HepG2 (cell line): ENCODE measurements around the gene DNAJC11. TPM values are rescaled to one million over a fixed set of nuclear protein-coding genes. Genes with fewer than 3 reads are reported as not detected.

ENCODE experiments used
- EEA1 ChIP-seq: sonication (generic); formaldehyde crosslinking; IDR thresholded peaks from 2 replicates; pipeline ENCODE4 v1.5.1; 2020; ENCODE audit warnings: mild to moderate bottlenecking, missing genetic modification reagents, borderline replicate concordance
- FOXA1 ChIP-seq, 2 experiments: fragments of 450-650 bp in 1 of 2; sonication (generic) in 1 of 2; formaldehyde crosslinking in 1 of 2; IDR thresholded peaks; 2 replicates each; pipeline versions ENCODE4 v1.4.0 to v1.6.1; 2016 to 2020; ENCODE audit warnings: missing genetic modification reagents in 1 of 2
- MAFK ChIP-seq, 2 experiments: IDR thresholded peaks in 1 of 2; conservative IDR thresholded peaks in 1 of 2; 2 replicates each; pipeline ENCODE4 v1.6.1; 2011; ENCODE audit warnings: improper control_type of control experiment in 2 of 2, low read length in 2 of 2
- MAZ ChIP-seq, 2 experiments: sonication (generic) in 1 of 2; formaldehyde crosslinking in 1 of 2; IDR thresholded peaks; 2 replicates each; pipeline versions ENCODE4 v1.5.0 to v1.6.1; 2012 to 2020; ENCODE audit warnings: low read depth in 2 of 2, mild to moderate bottlenecking in 2 of 2, borderline replicate concordance in 1 of 2, improper control_type of control experiment in 1 of 2, low read length in 1 of 2, missing genetic modification reagents in 1 of 2, moderate library complexity in 1 of 2
- MLX ChIP-seq: IDR thresholded peaks from 2 replicates; pipeline ENCODE4 v1.6.1; 2016
- NR2F6 ChIP-seq, 2 experiments: IDR thresholded peaks; 2 replicates each; pipeline ENCODE4 v1.6.1; 2016; ENCODE audit warnings: antibody characterized with exemption in 1 of 2, mild to moderate bottlenecking in 1 of 2
- PRDM15 ChIP-seq: sonication (generic); formaldehyde crosslinking; IDR thresholded peaks from 2 replicates; pipeline ENCODE4 v1.4.0; 2020; ENCODE audit warnings: missing genetic modification reagents
- RFXAP ChIP-seq: sonication (generic); formaldehyde crosslinking; IDR thresholded peaks from 2 replicates; pipeline ENCODE4 v1.4.0; 2020; ENCODE audit warnings: missing genetic modification reagents, borderline replicate concordance
- SIX1 ChIP-seq: sonication (generic); formaldehyde crosslinking; IDR thresholded peaks from 2 replicates; pipeline ENCODE4 v1.4.0; 2020; ENCODE audit warnings: missing genetic modification reagents, borderline replicate concordance
- SIX4 ChIP-seq: sonication (generic); formaldehyde crosslinking; IDR thresholded peaks from 2 replicates; pipeline ENCODE4 v1.4.0; 2020; ENCODE audit warnings: missing genetic modification reagents
- SMAD3 ChIP-seq: sonication (generic); formaldehyde crosslinking; IDR thresholded peaks from 2 replicates; pipeline ENCODE4 v1.4.0; 2020; ENCODE audit warnings: missing genetic modification reagents
- SOX13 ChIP-seq, 3 experiments: fragments of 450-650 bp in 1 of 3; sonication (generic) in 1 of 3; formaldehyde crosslinking in 1 of 3; IDR thresholded peaks in 2 of 3; conservative IDR thresholded peaks in 1 of 3; 2 replicates each; pipeline versions ENCODE4 v1.5.0 to v1.6.1; 2016 to 2020; ENCODE audit warnings: antibody characterized with exemption in 1 of 3, mild to moderate bottlenecking in 1 of 3, missing compliant biosample characterization in 1 of 3, missing genetic modification reagents in 1 of 3, moderate library complexity in 1 of 3
- SRY ChIP-seq: sonication (generic); formaldehyde crosslinking; IDR thresholded peaks from 2 replicates; pipeline ENCODE4 v1.8.0; 2022; ENCODE audit warnings: mild to moderate bottlenecking, missing genetic modification reagents
- SSRP1 ChIP-seq: IDR thresholded peaks from 2 replicates; pipeline ENCODE4 v1.6.1; 2016; ENCODE audit warnings: control low read depth
- TBX3 ChIP-seq: fragments of 450-650 bp; IDR thresholded peaks from 2 replicates; pipeline ENCODE4 v1.6.1; 2017; ENCODE audit warnings: antibody characterized with exemption, mild to moderate bottlenecking, inconsistent platforms, borderline replicate concordance
- TFE3 ChIP-seq: IDR thresholded peaks from 2 replicates; pipeline ENCODE4 v1.6.1; 2016
- ZFP90 ChIP-seq: sonication (generic); formaldehyde crosslinking; IDR thresholded peaks from 2 replicates; pipeline ENCODE4 v1.8.0; 2022; ENCODE audit warnings: missing genetic modification reagents, mild to moderate bottlenecking, inconsistent platforms, borderline replicate concordance
- ZNF160 ChIP-seq: sonication (generic); formaldehyde crosslinking; IDR thresholded peaks from 2 replicates; pipeline ENCODE4 v1.8.0; 2022; ENCODE audit warnings: mild to moderate bottlenecking, inconsistent platforms, missing genetic modification reagents
- ZNF224 ChIP-seq: sonication (generic); formaldehyde crosslinking; IDR thresholded peaks from 2 replicates; pipeline ENCODE4 v1.5.0; 2020; ENCODE audit warnings: mild to moderate bottlenecking, missing genetic modification reagents
- ZNF225 ChIP-seq: sonication (generic); formaldehyde crosslinking; IDR thresholded peaks from 2 replicates; pipeline ENCODE4 v1.4.0; 2020; ENCODE audit warnings: mild to moderate bottlenecking, missing genetic modification reagents
- ZNF253 ChIP-seq: sonication (generic); formaldehyde crosslinking; IDR thresholded peaks from 2 replicates; pipeline ENCODE4 v1.8.0; 2022; ENCODE audit warnings: mild to moderate bottlenecking, missing genetic modification reagents, borderline replicate concordance
- ZNF3 ChIP-seq: IDR thresholded peaks from 2 replicates; pipeline ENCODE4 v1.7.0; 2017; ENCODE audit warnings: inconsistent platforms
- ZNF354B ChIP-seq: sonication (generic); formaldehyde crosslinking; IDR thresholded peaks from 2 replicates; pipeline ENCODE4 v1.8.0; 2022; ENCODE audit warnings: mild to moderate bottlenecking, missing genetic modification reagents
- ZNF7 ChIP-seq: IDR thresholded peaks from 2 replicates; pipeline ENCODE4 v1.6.1; 2016; ENCODE audit warnings: missing biosample characterization, missing genetic modification reagents
- polyA plus RNA-seq, 8 experiments: library from polyadenylated mRNA; depleted of rRNA in 3 of 8; stranded (reverse) in 7 of 8; unstranded in 1 of 8; fragments of >200 nt; fragmentation: Illumina TruSeq in 4 of 8; extraction: Trizol in 4 of 8; gene quantifications; 2 replicates each; pipeline versions ENCODE4 v1.2.1 to v1.2.3, GENCODE V29; 2011 to 2016; ENCODE audit warnings: low read depth in 4 of 8, missing spikeins in 1 of 8, mixed read lengths in 1 of 8; ENCODE audit not compliant: insufficient read depth in 1 of 8
- total RNA-seq, 5 experiments: library from RNA; depleted of rRNA; stranded (reverse); fragments of >200 nt; fragmentation: Illumina TruSeq; extraction: Trizol; gene quantifications; 2 replicates each; pipeline ENCODE4 v1.2.3, GENCODE V29; 2016; ENCODE audit warnings: low read depth in 1 of 5

The DNAJC11 gene
- total and polyA plus RNA-seq, 2 of the 13 experiments (the other 11 are each of a cell fraction or from before 2014, with no cell fraction given), result 25.1 to 47.6 TPM

- TF ChIP-seq ZNF224 (CRISPR knock-in tag), result peak; percentile 91
- no peak for TF ChIP-seq SIX1
- TF ChIP-seq TBX3, result no peak
- 0 out of 2 replicates have a peak, but pooled peaks have one; percentile 54 for TF ChIP-seq ZNF3
- peak; percentile 56 for TF ChIP-seq NR2F6 (IDR thresholded peaks at IDR 0.05)
- peak; percentile 82 for TF ChIP-seq NR2F6 (CRISPR knock-in tag; IDR thresholded peaks at IDR 0.05)
- TF ChIP-seq SRY, result peak; percentile 92
- peak; percentile 91 for TF ChIP-seq RFXAP (CRISPR knock-in tag)
- no peak for TF ChIP-seq SOX13 (IDR thresholded peaks at IDR 0.05)
- TF ChIP-seq SOX13 (CRISPR knock-in tag; conservative IDR thresholded peaks at IDR 0.05 in 1 of 2, IDR thresholded peaks at IDR 0.05 in 1 of 2), result no peak
- TF ChIP-seq ZNF354B (CRISPR knock-in tag), result no peak
- peak; percentile 90; the same call in 1 of the 2 replicates for TF ChIP-seq ZNF160 (CRISPR knock-in tag)
- peak; percentile 85; the same call in 1 of the 2 replicates for TF ChIP-seq EEA1 (CRISPR knock-in tag)
- peak; percentile 40; the same call in 1 of the 2 replicates for TF ChIP-seq SIX4 (CRISPR knock-in tag)
- no peak; the same call in 1 of the 2 replicates for TF ChIP-seq MAZ (IDR thresholded peaks at IDR 0.05; ENCODE audit: borderline replicate concordance, low read depth, low read length)
- peak; percentile 98 for TF ChIP-seq MAZ (CRISPR knock-in tag; IDR thresholded peaks at IDR 0.05; ENCODE audit: low read depth)
- TF ChIP-seq ZNF225, result peak; percentile 83; the same call in 1 of the 2 replicates
- TF ChIP-seq ZFP90, result peak; percentile 92; the same call in 1 of the 2 replicates
- peak; percentile 80 for TF ChIP-seq TFE3 (CRISPR knock-in tag)
- no peak for TF ChIP-seq MAFK (conservative IDR thresholded peaks at IDR 0.05 in 1 of 2, IDR thresholded peaks at IDR 0.05 in 1 of 2; ENCODE audit: low read length in 2 of 2)
- no peak; the same call in 1 of the 2 replicates for TF ChIP-seq ZNF7
- peak; percentile 67; the same call in 1 of the 2 replicates for TF ChIP-seq PRDM15 (CRISPR knock-in tag)
- TF ChIP-seq ZNF253 (CRISPR knock-in tag), result peak; percentile 95
- TF ChIP-seq FOXA1 (IDR thresholded peaks at IDR 0.05), result no peak
- peak; percentile 16; the same call in 1 of the 2 replicates for TF ChIP-seq FOXA1 (CRISPR knock-in tag; IDR thresholded peaks at IDR 0.05)
- no peak for TF ChIP-seq SSRP1 (CRISPR knock-in tag)
- TF ChIP-seq MLX (CRISPR knock-in tag), result no peak
- TF ChIP-seq SMAD3 (CRISPR knock-in tag), result no peak; the same call in 1 of the 2 replicates
Observed at GRCh38 chr1:6701437-6702153, at the start of gene DNAJC11 (continued).
